Caki2 (cell line): Measurements from ENCODE around the gene EXOSC3. TPM values are rescaled to one million over a fixed set of nuclear protein-coding genes. Genes with fewer than 3 reads are reported as not detected.
"Not testable (repeated sequence)": the region's sequence is repeated elsewhere in the genome, so short reads cannot be mapped to it uniquely, and the experiment has no call there.

Experiments
- DNase-seq: peaks from one replicate; pipeline ENCODE4 v3.0.0-alpha.2; 2015; ENCODE audit warnings: low read depth
- in situ Hi-C: cut with HindIII; loops from 2 replicates; pipeline ENCODE4 v1.10.0; 2016; ENCODE audit warnings: low sequenced_read_pairs, low pct_unique_long_range_greater_than_20kb, mixed read lengths
- total RNA-seq: library from RNA; depleted of rRNA; stranded (reverse); fragments of >200 nt; shearing (Covaris generic); gene quantifications from 2 replicates; pipeline ENCODE4 v1.2.3, GENCODE V29; 2014; ENCODE audit warnings: low replicate concordance

EXOSC3 gene
- total RNA-seq, 1 experiment from 2014 or later: 31.8 TPM

- no peak for DNase-seq
- in situ Hi-C loops: no loop called here
Observed at GRCh38 chr9:37787059-37787458, 2.2 kb upstream of the EXOSC3 start.

- in situ Hi-C loops: no loop called here
- no peak for DNase-seq
Observed at GRCh38 chr9:37784291-37784615, 611 bp downstream of the EXOSC3 start.

- DNase-seq: no peak
- in situ Hi-C loops: no loop called here
Observed at GRCh38 chr9:37778534-37778933, 6.3 kb downstream of the EXOSC3 start.

GRCh38 chr9:37776328-37776727, 8.5 kb downstream of the EXOSC3 start:
- in situ Hi-C loops: no loop called here
- DNase-seq: no peak

- DNase-seq: no peak
- in situ Hi-C loops: no loop called here
Observed at GRCh38 chr9:37775216-37775919, 9.5 kb downstream of the EXOSC3 start.

- in situ Hi-C loops: no loop called here
Observed at GRCh38 chr9:37769995-37770394, 14.9 kb downstream of the EXOSC3 start.

GRCh38 chr9:37769306-37769705, 15.6 kb downstream of the EXOSC3 start:
- in situ Hi-C loops: no loop called here
- no peak for DNase-seq

More at GRCh38 chr9:37769995-37770394, 14.9 kb downstream of the EXOSC3 start:
- no peak for DNase-seq

GRCh38 chr9:37765263-37765662, 19.6 kb downstream of the EXOSC3 start:
- in situ Hi-C loops, DNase-seq: not testable (repeated sequence)

- DNase-seq: no peak
- in situ Hi-C loops: no loop called here
Observed at GRCh38 chr9:37761511-37761910, 23.4 kb downstream of the EXOSC3 start.

- in situ Hi-C loops: no loop called here
- DNase-seq: no peak
Observed at GRCh38 chr9:37760416-37761161, 24.3 kb downstream of the EXOSC3 start.

GRCh38 chr9:37758747-37759146, 26.1 kb downstream of the EXOSC3 start:
- DNase-seq: no peak
- in situ Hi-C loops: no loop called here

- DNase-seq: peak; percentile 54
- in situ Hi-C loops: no loop called here
Observed at GRCh38 chr9:37753489-37754190, 31.2 kb downstream of the EXOSC3 start, which contains the start of gene TRMT10B. TRMT10B (plus strand) TSS chr9:37753805; CDS start chr9:37761932, 8,127 bp downstream.

- in situ Hi-C loops: no loop called here
- no peak for DNase-seq
Observed at GRCh38 chr9:37752642-37753488, 32.0 kb downstream of the EXOSC3 start.

- in situ Hi-C loops, DNase-seq: not testable (repeated sequence)
Observed at GRCh38 chr9:37752112-37752511, 32.8 kb downstream of the EXOSC3 start.

- DNase-seq, in situ Hi-C loops: not testable (repeated sequence)
Observed at GRCh38 chr9:37751704-37752103, 33.2 kb downstream of the EXOSC3 start.

GRCh38 chr9:37751186-37751585, 33.7 kb downstream of the EXOSC3 start:
- DNase-seq: no peak
- in situ Hi-C loops: no loop called here

- no peak for DNase-seq
- in situ Hi-C loops: no loop called here
Observed at GRCh38 chr9:37749129-37749528, 35.7 kb downstream of the EXOSC3 start.

GRCh38 chr9:37747271-37747753, 37.6 kb downstream of the EXOSC3 start:
- in situ Hi-C loops: no loop called here
- DNase-seq: peak; percentile 17
